Fibroblast of gingiva (primary cell): ENCODE measurements around the gene OPTC.
"Not testable (repeated sequence)": the region's sequence is repeated elsewhere in the genome, so short reads cannot be mapped to it uniquely, and the experiment has no call there.

ENCODE experiments used
- DNase-seq: peaks from one replicate; pipeline ENCODE4 v3.0.0-alpha.2; 2011; ENCODE audit warnings: low read depth

OPTC gene

GRCh38 chr1:203517426-203518110 is 23.6 kb downstream of the OPTC start:
- DNase-seq = no peak

- DNase-seq = not testable (repeated sequence)
These were observed 24.2 kb downstream of the OPTC start for GRCh38 chr1:203518139-203518538.

GRCh38 chr1:203518541-203518940 is 24.6 kb downstream of the OPTC start:
- DNase-seq = no peak

- no peak for DNase-seq
These were observed 25.3 kb downstream of the OPTC start for GRCh38 chr1:203519053-203519840.

GRCh38 chr1:203519896-203520295 is 25.9 kb downstream of the OPTC start:
- no peak for DNase-seq

- peak; percentile 33 for DNase-seq
These were observed 26.4 kb downstream of the OPTC start for GRCh38 chr1:203520315-203520714.

GRCh38 chr1:203521074-203521794 is 27.3 kb downstream of the OPTC start:
- no peak for DNase-seq

GRCh38 chr1:203521812-203522211 is 27.9 kb downstream of the OPTC start:
- no peak for DNase-seq

GRCh38 chr1:203522237-203522636 is 28.3 kb downstream of the OPTC start:
- DNase-seq = no peak

GRCh38 chr1:203523667-203524066 is 29.7 kb downstream of the OPTC start:
- DNase-seq = no peak

- no peak for DNase-seq
These were observed 30.2 kb downstream of the OPTC start for GRCh38 chr1:203524152-203524551.

- no peak for DNase-seq
These were observed 30.9 kb downstream of the OPTC start for GRCh38 chr1:203524824-203525223.

GRCh38 chr1:203525685-203526084 is 31.7 kb downstream of the OPTC start:
- no peak for DNase-seq

- DNase-seq = no peak
These were observed 32.2 kb downstream of the OPTC start for GRCh38 chr1:203526130-203526529.

GRCh38 chr1:203526572-203526971 is 32.6 kb downstream of the OPTC start:
- DNase-seq = peak; percentile 32

- DNase-seq = no peak
These were observed 33.1 kb downstream of the OPTC start for GRCh38 chr1:203527013-203527412.

GRCh38 chr1:203528063-203528462 is 34.1 kb downstream of the OPTC start:
- DNase-seq = no peak

- DNase-seq = no peak
These were observed 35.3 kb downstream of the OPTC start for GRCh38 chr1:203528976-203529835.

GRCh38 chr1:203531063-203531462 is 37.1 kb downstream of the OPTC start:
- DNase-seq = no peak

- DNase-seq = no peak
These were observed 40.1 kb downstream of the OPTC start for GRCh38 chr1:203534012-203534411.

GRCh38 chr1:203534526-203534925 is 40.6 kb downstream of the OPTC start:
- peak; percentile 72 for DNase-seq

- DNase-seq = no peak
These were observed 42.6 kb downstream of the OPTC start for GRCh38 chr1:203536575-203536974.
